Activated CD4-positive, alpha-beta T cell treated with anti-CD3 and anti-CD28 coated beads for 36 hours (primary cell): ENCODE results near the gene RAP2C. TPM values are rescaled to one million over a fixed set of nuclear protein-coding genes. Genes with fewer than 3 reads are reported as not detected.

Source experiments
- ATAC-seq: fragments of 200-7000 bp; cut with Tn5 transposase; one replicate; pipeline ENCODE4 v1.10.0; 2021; ENCODE audit warnings: mild to moderate bottlenecking, moderate library complexity
- CTCF ChIA-PET: fragments of 350-600 bp; sonication (Branson Sonifier 250); formaldehyde crosslinking; loops from one replicate; lab custom pipeline; 2021; ENCODE audit warnings: antibody characterized with exemption; lab: Charles Lee
- POLR2A ChIA-PET: fragments of 350-600 bp; sonication (Branson Sonifier 250); formaldehyde crosslinking; loops from one replicate; lab custom pipeline; 2021; ENCODE audit warnings: antibody characterized with exemption, inconsistent platforms; lab: Charles Lee
- DNase-seq: peaks from one replicate; pipeline ENCODE4 v3.0.0-alpha.2; 2020
- H3K27ac Mint-ChIP-seq: one replicate; pipeline ENCODE4 v1.8.0; 2021; ENCODE audit warnings: mixed read lengths
- H3K27me3 Mint-ChIP-seq: one replicate; pipeline ENCODE4 v1.8.0; 2021; ENCODE audit warnings: mixed read lengths
- H3K36me3 Mint-ChIP-seq: one replicate; pipeline ENCODE4 v1.8.0; 2021; ENCODE audit warnings: low read depth, mixed read lengths
- H3K4me1 Mint-ChIP-seq: one replicate; pipeline ENCODE4 v1.8.0; 2021; ENCODE audit warnings: mixed read lengths
- H3K4me3 Mint-ChIP-seq: one replicate; pipeline ENCODE4 v1.8.0; 2021; ENCODE audit warnings: mild to moderate bottlenecking, moderate library complexity, mixed read lengths
- H3K9me3 Mint-ChIP-seq: one replicate; pipeline ENCODE4 v1.8.0; 2021; ENCODE audit warnings: low read depth, mixed read lengths
- intact Hi-C, 2 experiments: fragments of 100-400 bp; cut with DNase I in 1 of 2; cut with micrococcal nuclease in 1 of 2; formaldehyde crosslinking; loops; one replicate each; pipeline versions ENCODE4 v1.14.2 to v1.15.1; 2022 to 2024; cut with DNase I, micrococcal nuclease
- total RNA-seq, 2 experiments: library from RNA; stranded (reverse); gene quantifications; one replicate each; pipeline ENCODE4 v1.2.3, GENCODE V29; 2021

RAP2C gene
- total RNA-seq: 10 to 100 TPM; 28.3 to 31.3 TPM

DNA sequence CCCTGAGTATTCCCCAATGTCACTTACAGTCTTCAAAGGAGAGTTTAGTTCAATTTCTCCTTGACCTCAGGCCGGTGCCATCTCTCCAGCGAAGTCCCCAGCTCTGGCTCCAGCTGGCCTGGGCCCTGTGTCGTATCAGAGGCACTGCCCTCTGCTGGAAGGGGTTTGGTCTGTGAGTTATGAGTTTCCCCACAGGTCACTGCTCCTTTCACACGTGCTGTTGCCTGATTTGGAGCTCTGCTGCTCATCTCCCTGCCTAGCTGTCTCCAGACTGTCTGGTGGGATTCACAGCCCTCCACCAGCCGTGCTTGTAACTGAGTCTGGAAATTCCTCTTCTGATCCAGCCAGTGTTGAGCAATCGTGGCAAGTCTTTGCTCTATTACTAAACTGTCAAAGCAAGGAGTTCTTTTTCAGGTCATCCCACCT, at the start of gene RAP2C:
RAP2C (minus strand) TSS at position 105 of the 426 bp plus-strand sequence. CDS start 2,179 bp downstream, outside the sequence.
- DNase-seq (peak; percentile 76), ATAC-seq (peak; percentile 33)
- ChIA-PET POLR2A (no interaction called here), CTCF (interaction anchor here (0.5 to 2.9 kb wide), 15 partner anchors 11 to 429 kb away, joined by 3 to 17 read pairs (median 4); no protein-coding TSS in a partner anchor)
- H3K27me3 Mint-ChIP-seq: no peaks in the 10 kb centered on the region
- H3K27ac Mint-ChIP-seq: peak within 1 kb of the TSS; percentile 92
- peak within 1 kb of the TSS; percentile 87 for H3K4me3 Mint-ChIP-seq
- peaks cover 5% of the 10 kb centered on the region for H3K36me3 Mint-ChIP-seq
- H3K4me1 Mint-ChIP-seq: peaks cover 13% of the 10 kb centered on the region
- H3K9me3 Mint-ChIP-seq: no peaks in the 10 kb centered on the region
- intact Hi-C loops: loop anchor here (1.0 to 10.0 kb wide), 12 partner anchors 49 to 1955 kb away; partner anchors contain the start of gene SLC25A14 (in 1 of the 2)

DNA sequence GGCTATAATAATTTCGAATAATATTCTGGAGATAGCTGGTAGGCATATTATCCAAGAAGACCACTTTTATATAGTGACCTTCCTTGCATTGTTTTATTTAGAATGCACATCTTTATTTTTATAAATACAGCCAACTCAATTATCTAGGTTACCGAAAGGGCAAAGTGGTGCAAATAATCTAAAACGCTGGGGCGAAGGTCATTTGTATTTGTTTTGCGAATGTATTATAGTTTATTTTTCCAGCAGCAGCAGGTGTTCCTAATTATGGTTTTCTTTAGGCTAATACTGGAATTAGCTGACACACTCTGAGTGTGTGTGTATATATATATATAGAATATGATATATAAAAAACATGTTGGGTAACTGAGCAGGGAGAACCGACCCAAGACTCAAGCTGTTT, 48.1 kb upstream of the RAP2C start:
- no peak for DNase-seq
- Mint-ChIP-seq H3K9me3 (no peaks in the 10 kb centered on the region), H3K4me3 (no peak overlapping the region), H3K27ac (no peak overlapping the region), H3K36me3 (no peaks in the 10 kb centered on the region), H3K27me3 (no peaks in the 10 kb centered on the region), H3K4me1 (peaks cover 15% of the 10 kb centered on the region)
- CTCF ChIA-PET: interaction anchor here (0.8 to 1.1 kb wide), 2 partner anchors 10 to 26 kb away, joined by 3 read pairs; no protein-coding TSS in a partner anchor
- POLR2A ChIA-PET: interaction anchor here (0.6 kb wide), 1 partner anchor 15 kb away, joined by 4 read pairs; no protein-coding TSS in a partner anchor
- no peak for ATAC-seq
- intact Hi-C loops: loop anchor here in 1 of 2 experiments (5.0 kb wide), 1 partner anchor 175 kb away; no protein-coding TSS in a partner anchor

DNA sequence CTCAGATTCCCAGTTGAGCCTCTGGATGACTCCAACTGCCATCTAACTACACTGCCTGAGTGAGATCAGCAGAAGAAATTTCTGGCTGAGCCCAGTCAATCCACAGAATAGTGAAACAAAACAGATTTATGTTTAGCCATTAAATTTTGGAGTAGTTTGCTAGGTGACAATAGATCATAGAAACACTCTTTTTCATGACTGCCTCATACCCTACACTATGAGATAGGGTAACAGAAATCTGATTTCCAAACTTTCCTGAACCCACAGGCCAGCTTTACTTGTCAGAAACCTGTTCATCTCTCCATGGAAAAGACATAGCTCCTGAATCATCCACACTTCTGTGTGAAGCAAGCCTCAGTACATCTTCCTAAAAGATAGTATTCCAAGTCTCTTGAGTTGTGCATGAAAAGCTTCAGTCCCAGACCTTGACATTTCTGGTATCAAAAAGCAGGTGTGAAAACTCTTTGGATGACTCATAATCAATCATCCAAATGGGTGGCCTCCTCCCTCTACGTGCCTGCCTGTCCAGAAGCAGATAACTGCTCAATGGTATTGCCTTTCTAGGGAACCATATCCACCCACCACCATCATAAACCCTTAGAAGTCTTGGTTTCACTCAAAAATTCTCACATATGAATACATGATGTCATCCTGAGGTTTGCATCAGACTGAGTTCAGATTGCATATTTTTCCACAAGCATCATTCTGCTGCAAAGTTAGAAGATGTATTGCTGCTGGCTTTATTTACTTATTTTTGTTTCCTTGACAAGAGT, 47.5 kb upstream of the RAP2C start:
- intact Hi-C loops: loop anchor here in 1 of 2 experiments (5.0 kb wide), 1 partner anchor 174 kb away; no protein-coding TSS in a partner anchor
- no peaks in the 10 kb centered on the region for H3K27me3 Mint-ChIP-seq
- no peaks in the 10 kb centered on the region for H3K9me3 Mint-ChIP-seq
- ATAC-seq (peak; percentile 93), DNase-seq (peak; percentile 51)
- CTCF ChIA-PET: interaction anchor here (0.8 to 1.1 kb wide), 2 partner anchors 11 to 27 kb away, joined by 3 read pairs; no protein-coding TSS in a partner anchor
- H3K27ac Mint-ChIP-seq: peak overlapping the region; percentile 25
- peaks cover 18% of the 10 kb centered on the region for H3K4me1 Mint-ChIP-seq
- POLR2A ChIA-PET: interaction anchor here (0.6 kb wide), 1 partner anchor 15 kb away, joined by 4 read pairs; no protein-coding TSS in a partner anchor
- H3K36me3 Mint-ChIP-seq: no peaks in the 10 kb centered on the region
- H3K4me3 Mint-ChIP-seq: no peak overlapping the region

- no peaks in the 10 kb centered on the region for H3K9me3 Mint-ChIP-seq
- CTCF ChIA-PET: no interaction called here
- no peaks in the 10 kb centered on the region for H3K27me3 Mint-ChIP-seq
Measured at GRCh38 chrX:132263127-132263526, 43.9 kb upstream of the RAP2C start.

DNA sequence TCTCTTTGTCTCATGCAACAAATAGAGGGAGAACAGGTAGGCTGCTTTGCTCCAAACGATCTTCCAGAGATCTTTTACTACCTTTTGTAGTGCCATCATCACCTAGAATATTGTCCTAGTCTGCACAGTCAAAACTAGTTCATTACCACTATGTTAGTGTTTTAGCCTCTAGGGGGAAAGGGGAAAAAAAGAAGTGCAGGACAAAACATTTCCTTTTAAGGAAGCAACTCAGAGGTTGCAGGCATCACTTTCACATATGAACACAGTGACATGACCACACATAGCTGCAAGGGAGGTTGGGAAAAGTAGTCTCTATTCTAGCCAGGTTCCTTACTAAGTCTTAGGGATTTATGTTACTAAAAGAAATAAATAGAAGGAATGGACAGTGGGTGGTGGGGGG, 39.3 kb upstream of the RAP2C start:
- no peak overlapping the region for H3K4me3 Mint-ChIP-seq

More at GRCh38 chrX:132263127-132263526, 43.9 kb upstream of the RAP2C start:
- H3K4me3 Mint-ChIP-seq: no peak overlapping the region
- no peaks in the 10 kb centered on the region for H3K36me3 Mint-ChIP-seq
- no peak overlapping the region for H3K27ac Mint-ChIP-seq
- intact Hi-C loops: no loop called here
- H3K4me1 Mint-ChIP-seq: peaks cover 14% of the 10 kb centered on the region
- POLR2A ChIA-PET: no interaction called here
- ATAC-seq: no peak
- no peak for DNase-seq

GRCh38 chrX:132257116-132257515, 37.9 kb upstream of the RAP2C start:
- H3K36me3 Mint-ChIP-seq: no peaks in the 10 kb centered on the region
- no peak overlapping the region for H3K27ac Mint-ChIP-seq
- intact Hi-C loops: no loop called here
- POLR2A ChIA-PET: no interaction called here
- H3K4me1 Mint-ChIP-seq: peaks cover under 1% of the 10 kb centered on the region
- ATAC-seq (no peak), DNase-seq (no peak)
- H3K4me3 Mint-ChIP-seq: no peak overlapping the region
- CTCF ChIA-PET: no interaction called here
- H3K9me3 Mint-ChIP-seq: peaks cover 3% of the 10 kb centered on the region
- no peaks in the 10 kb centered on the region for H3K27me3 Mint-ChIP-seq

More for the DNA sequence above, 39.3 kb upstream of the RAP2C start:
- DNase-seq (no peak), ATAC-seq (no peak)
- intact Hi-C loops: no loop called here
- POLR2A ChIA-PET: no interaction called here
- Mint-ChIP-seq H3K27me3 (no peaks in the 10 kb centered on the region), H3K4me1 (peaks cover 4% of the 10 kb centered on the region), H3K36me3 (no peaks in the 10 kb centered on the region), H3K9me3 (no peaks in the 10 kb centered on the region), H3K27ac (no peak overlapping the region)
- CTCF ChIA-PET: no interaction called here

GRCh38 chrX:132236121-132236520, 16.9 kb upstream of the RAP2C start:
- ATAC-seq (no peak), DNase-seq (no peak)
- intact Hi-C loops: no loop called here
- no peaks in the 10 kb centered on the region for H3K27me3 Mint-ChIP-seq
- ChIA-PET POLR2A (no interaction called here), CTCF (no interaction called here)
- no peaks in the 10 kb centered on the region for H3K9me3 Mint-ChIP-seq
- peaks cover 10% of the 10 kb centered on the region for H3K4me1 Mint-ChIP-seq
- no peak overlapping the region for H3K27ac Mint-ChIP-seq
- no peaks in the 10 kb centered on the region for H3K36me3 Mint-ChIP-seq
- no peak overlapping the region for H3K4me3 Mint-ChIP-seq

DNA sequence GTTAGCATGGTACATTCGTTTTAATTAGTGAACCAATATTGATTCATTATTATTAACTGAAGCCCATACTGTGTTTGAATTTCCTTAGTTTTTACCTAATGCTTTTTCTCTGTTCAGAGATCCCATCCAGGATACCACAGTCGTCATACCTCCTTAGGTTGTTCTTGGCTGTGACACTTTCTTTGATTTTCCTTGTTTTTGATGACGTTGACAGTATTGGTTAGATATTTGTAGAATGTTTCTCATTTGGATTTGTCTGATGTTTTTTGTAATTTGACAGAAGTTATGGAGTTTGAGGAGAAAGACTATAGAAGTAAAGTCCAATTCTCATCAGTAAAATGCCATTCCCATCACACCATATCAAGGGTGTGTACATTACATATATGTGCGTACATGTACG, 16.2 kb upstream of the RAP2C start:
- H3K9me3 Mint-ChIP-seq: no peaks in the 10 kb centered on the region
- H3K4me1 Mint-ChIP-seq: peaks cover 9% of the 10 kb centered on the region
- H3K4me3 Mint-ChIP-seq: no peak overlapping the region
- no peak overlapping the region for H3K27ac Mint-ChIP-seq
- DNase-seq (no peak), ATAC-seq (no peak)
- H3K36me3 Mint-ChIP-seq: no peaks in the 10 kb centered on the region
- intact Hi-C loops: no loop called here
- POLR2A ChIA-PET: no interaction called here
- CTCF ChIA-PET: no interaction called here
- H3K27me3 Mint-ChIP-seq: no peaks in the 10 kb centered on the region

DNA sequence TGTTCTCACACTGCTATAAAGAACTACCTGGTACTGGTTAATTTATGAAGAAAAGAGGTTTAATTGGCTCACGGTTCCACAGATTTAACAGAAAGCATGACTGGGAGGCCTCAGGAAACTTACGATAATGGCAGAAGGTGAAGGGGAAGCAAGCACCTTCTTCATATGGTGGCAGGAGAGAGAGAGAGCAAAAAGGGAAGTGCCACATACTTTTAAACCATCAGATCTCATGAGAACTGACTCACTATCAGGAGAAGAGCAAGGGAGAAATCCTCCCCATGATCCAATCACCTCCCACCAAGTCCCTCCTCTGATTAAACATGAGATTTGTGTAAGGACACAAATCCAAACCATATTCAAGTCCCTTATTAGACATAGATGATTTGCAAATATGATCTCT, 12.3 kb upstream of the RAP2C start:
- H3K4me3 Mint-ChIP-seq: no peak overlapping the region

DNA sequence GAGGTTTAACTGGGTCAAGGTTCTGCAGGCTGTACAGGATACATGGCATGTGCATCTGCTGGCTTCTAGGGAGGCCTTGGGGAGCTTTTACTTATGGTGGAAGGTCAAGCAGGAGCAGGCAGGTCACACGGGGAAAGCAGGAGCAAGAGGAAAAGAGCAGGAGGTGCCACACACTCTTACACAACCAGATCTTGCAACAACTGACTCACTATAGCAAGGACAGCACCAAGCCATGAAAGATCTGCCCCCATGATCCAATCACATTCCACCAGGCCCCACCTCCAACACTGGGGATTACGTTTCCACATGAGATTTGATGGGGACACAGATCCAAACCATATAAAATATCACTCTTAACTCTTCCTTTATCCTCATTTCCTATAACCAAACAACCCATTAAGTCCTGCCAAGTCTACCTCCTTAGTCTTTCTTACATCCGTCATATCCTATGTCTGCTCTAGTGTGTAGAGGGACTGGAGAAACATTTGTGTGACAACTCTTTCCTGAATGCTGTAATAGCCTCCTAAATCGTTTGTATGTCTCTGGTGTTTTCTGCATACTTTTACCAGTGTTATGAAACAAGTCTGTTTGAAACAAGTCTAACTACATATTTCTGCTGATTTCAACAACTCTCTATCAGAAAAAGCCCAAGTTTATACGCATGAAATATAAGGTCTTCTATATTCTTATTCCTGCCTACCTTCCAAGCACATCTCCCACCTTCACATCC, 8.3 kb upstream of the RAP2C start:
- no peaks in the 10 kb centered on the region for H3K36me3 Mint-ChIP-seq
- no peak overlapping the region for H3K4me3 Mint-ChIP-seq
- no peaks in the 10 kb centered on the region for H3K27me3 Mint-ChIP-seq
- no peaks in the 10 kb centered on the region for H3K9me3 Mint-ChIP-seq
- ATAC-seq: no peak
- intact Hi-C loops: loop anchor here in 1 of 2 experiments (5.0 kb wide), 1 partner anchor 405 kb away; no protein-coding TSS in a partner anchor
- peaks cover 24% of the 10 kb centered on the region for H3K4me1 Mint-ChIP-seq
- no peak overlapping the region for H3K27ac Mint-ChIP-seq
- POLR2A ChIA-PET: no interaction called here
- DNase-seq: no peak
- CTCF ChIA-PET: interaction anchor here (1.9 kb wide), 2 partner anchors 65 to 135 kb away, joined by 5 read pairs; no protein-coding TSS in a partner anchor

More for the DNA sequence above, 12.3 kb upstream of the RAP2C start:
- no peak for DNase-seq
- Mint-ChIP-seq H3K27ac (no peak overlapping the region), H3K9me3 (no peaks in the 10 kb centered on the region), H3K36me3 (no peaks in the 10 kb centered on the region), H3K4me1 (peaks cover 27% of the 10 kb centered on the region), H3K27me3 (no peaks in the 10 kb centered on the region)
- no peak for ATAC-seq
- intact Hi-C loops: no loop called here
- POLR2A ChIA-PET: no interaction called here
- CTCF ChIA-PET: no interaction called here

GRCh38 chrX:132226169-132226568, 6.9 kb upstream of the RAP2C start:
- Mint-ChIP-seq H3K36me3 (no peaks in the 10 kb centered on the region), H3K4me3 (no peak overlapping the region), H3K4me1 (peaks cover 21% of the 10 kb centered on the region), H3K9me3 (no peaks in the 10 kb centered on the region), H3K27ac (no peak overlapping the region), H3K27me3 (no peaks in the 10 kb centered on the region)
- ChIA-PET POLR2A (no interaction called here), CTCF (interaction anchor here (0.6 to 1.9 kb wide), 9 partner anchors 66 to 405 kb away, joined by 3 to 6 read pairs (median 4); no protein-coding TSS in a partner anchor)
- DNase-seq (no peak), ATAC-seq (no peak)
- intact Hi-C loops: loop anchor here (1.0 to 5.0 kb wide), 2 partner anchors 389 to 406 kb away; no protein-coding TSS in a partner anchor
